Muscle of arm (tissue), 14 donors: ENCODE measurements around the gene LYSMD2. TPM values are rescaled to one million over a fixed set of nuclear protein-coding genes. Genes with fewer than 3 reads are reported as not detected.
A peak's percentile ranks its signal among the peaks of the same experiment; 100 is the strongest.
"Not testable (repeated sequence)": the region's sequence is repeated elsewhere in the genome, so short reads cannot be mapped to it uniquely, and the experiment has no call there.

Experiments
- DNase-seq: peaks from one replicate; pipeline ENCODE4 v3.0.0-alpha.2; 2013
- long read RNA-seq, 11 donors: transcript quantifications; one replicate each; lab custom pipeline, GENCODE V29; 2026
- polyA plus RNA-seq, 12 donors: library from polyadenylated mRNA; unstranded; fragments of 120-200 nt; gene quantifications; one replicate each; pipeline ENCODE4 v1.2.1, GENCODE V29; 2013; ENCODE audit not compliant: insufficient read length in 12 of 12

The LYSMD2 gene
- 10 to 100 TPM in 3 of 12 donors, 1 to 10 TPM in 7, not detected in 2; 5.8 to 11.0 (median 7.9) TPM for polyA plus RNA-seq
- long read RNA-seq, donor 1, transcript LYSMD2-201 (3 exons, 1,759 nt) = major isoform, 6 of 6 reads
- long read RNA-seq, donor 1, partial matches to known transcripts = 0 of 6 reads
- long read RNA-seq, donor 1, other reads (novel, unspliced or antisense) = 0 of 6 reads
- long read RNA-seq, donor 2, transcript LYSMD2-201 (3 exons, 1,759 nt) = major isoform, 6 of 6 reads
- long read RNA-seq, donor 2, partial matches to known transcripts = 0 of 6 reads
- long read RNA-seq, donor 2, other reads (novel, unspliced or antisense) = 0 of 6 reads
- long read RNA-seq, donor 3, transcript LYSMD2-201 (3 exons, 1,759 nt) = major isoform, 5 of 5 reads
- long read RNA-seq, donor 3, partial matches to known transcripts = 0 of 5 reads
- long read RNA-seq, donor 3, other reads (novel, unspliced or antisense) = 0 of 5 reads
- long read RNA-seq, donor 4, partial matches to known transcripts = 0 of 2 reads
- long read RNA-seq, donor 4, other reads (novel, unspliced or antisense) = 0 of 2 reads
- long read RNA-seq, donor 5, transcript LYSMD2-201 (3 exons, 1,759 nt) = major isoform, 6 of 6 reads
- long read RNA-seq, donor 5, partial matches to known transcripts = 0 of 6 reads
- long read RNA-seq, donor 5, other reads (novel, unspliced or antisense) = 0 of 6 reads
- long read RNA-seq, donor 6, partial matches to known transcripts = 0 of 3 reads
- long read RNA-seq, donor 6, other reads (novel, unspliced or antisense) = 0 of 3 reads
- long read RNA-seq, donor 7, partial matches to known transcripts = 0 of 1 reads
- long read RNA-seq, donor 7, other reads (novel, unspliced or antisense) = 0 of 1 reads
- long read RNA-seq, donor 8, partial matches to known transcripts = 0 of 2 reads
- long read RNA-seq, donor 8, other reads (novel, unspliced or antisense) = 0 of 2 reads
- long read RNA-seq, donor 9, partial matches to known transcripts = 0 of 4 reads
- long read RNA-seq, donor 9, other reads (novel, unspliced or antisense) = 0 of 4 reads
- long read RNA-seq, donor 10, transcript LYSMD2-201 (3 exons, 1,759 nt) = major isoform, 5 of 5 reads
- long read RNA-seq, donor 10, partial matches to known transcripts = 0 of 5 reads
- long read RNA-seq, donor 10, other reads (novel, unspliced or antisense) = 0 of 5 reads
- long read RNA-seq, donor 11, partial matches to known transcripts = 0 of 1 reads
- long read RNA-seq, donor 11, other reads (novel, unspliced or antisense) = 0 of 1 reads

GRCh38 chr15:51737522-51738305, at the start of gene LYSMD2:
LYSMD2 (minus strand) TSS chr15:51737655; CDS start chr15:51737622, 33 bp downstream.
- DNase-seq = peak; percentile 57

- not testable (repeated sequence) for DNase-seq
Observed at GRCh38 chr15:51787130-51787529, 49.7 kb upstream of the LYSMD2 start.

- DNase-seq = no peak
Observed at GRCh38 chr15:51783967-51784366, 46.5 kb upstream of the LYSMD2 start.

GRCh38 chr15:51782357-51782896, 45.0 kb upstream of the LYSMD2 start:
- no peak for DNase-seq

GRCh38 chr15:51781506-51781905, 44.1 kb upstream of the LYSMD2 start:
- no peak for DNase-seq

GRCh38 chr15:51780636-51781035, 43.2 kb upstream of the LYSMD2 start:
- no peak for DNase-seq

- peak; percentile 81 for DNase-seq
Observed at GRCh38 chr15:51776952-51777569, 39.6 kb upstream of the LYSMD2 start.

- peak; percentile 39 for DNase-seq
Observed at GRCh38 chr15:51775967-51776816, 38.7 kb upstream of the LYSMD2 start.

- DNase-seq = no peak
Observed at GRCh38 chr15:51774916-51775315, 37.5 kb upstream of the LYSMD2 start.

GRCh38 chr15:51771773-51772172, 34.3 kb upstream of the LYSMD2 start:
- DNase-seq = no peak

- DNase-seq = no peak
Observed at GRCh38 chr15:51770902-51771301, 33.4 kb upstream of the LYSMD2 start.

GRCh38 chr15:51768018-51768417, 30.6 kb upstream of the LYSMD2 start:
- no peak for DNase-seq

GRCh38 chr15:51766341-51766740, 28.9 kb upstream of the LYSMD2 start:
- DNase-seq = no peak

GRCh38 chr15:51765751-51766150, 28.3 kb upstream of the LYSMD2 start:
- DNase-seq = no peak

- DNase-seq = no peak
Observed at GRCh38 chr15:51760805-51761204, 23.4 kb upstream of the LYSMD2 start.

GRCh38 chr15:51759557-51760070, 22.2 kb upstream of the LYSMD2 start:
- peak; percentile 73 for DNase-seq

- DNase-seq = peak; percentile 76
Observed at GRCh38 chr15:51758645-51759044, 21.2 kb upstream of the LYSMD2 start.

- no peak for DNase-seq
Observed at GRCh38 chr15:51757450-51757849, 20.0 kb upstream of the LYSMD2 start.

- no peak for DNase-seq
Observed at GRCh38 chr15:51756482-51756881, 19.0 kb upstream of the LYSMD2 start.
